ENCODE measurements around the gene MRPL21.
A peak's percentile ranks its signal among the peaks of the same experiment; 100 is the strongest.

MRPL21 gene

GRCh38 chr11:68903288-68904247 is at the start of gene MRPL21, which contains the start of gene IGHMBP2:
TSS of gene MRPL21 (minus strand) at chr11:68903832. CDS start at chr11:68903810, 22 bp downstream.
TSS of gene IGHMBP2 (plus strand) at chr11:68903891. CDS start at chr11:68903953, 62 bp downstream.
- DNase-seq (ENCODE audit: low read depth in 3 of 3, low spot score in 1 of 3), result peak; percentile 44 to 83 (median 72)

GRCh38 chr11:68950762-68951161 is 47.1 kb upstream of the MRPL21 start:
- no peak for DNase-seq (ENCODE audit: low read depth in 3 of 3, low spot score in 1 of 3)

- DNase-seq (ENCODE audit: low read depth in 3 of 3, low spot score in 1 of 3), result no peak
These were observed 46.6 kb upstream of the MRPL21 start for GRCh38 chr11:68950270-68950669.

GRCh38 chr11:68948935-68949334 is 45.3 kb upstream of the MRPL21 start:
- DNase-seq (ENCODE audit: low read depth in 3 of 3, low spot score in 1 of 3), result no peak

- DNase-seq (ENCODE audit: low read depth in 3 of 3, low spot score in 1 of 3), result no peak
These were observed 44.9 kb upstream of the MRPL21 start for GRCh38 chr11:68948496-68948895.

GRCh38 chr11:68947151-68947550 is 43.5 kb upstream of the MRPL21 start:
- no peak for DNase-seq (ENCODE audit: low read depth in 3 of 3, low spot score in 1 of 3)

- DNase-seq (ENCODE audit: low read depth in 3 of 3, low spot score in 1 of 3), result no peak
These were observed 42.9 kb upstream of the MRPL21 start for GRCh38 chr11:68946416-68947090.

- no peak for DNase-seq (ENCODE audit: low read depth in 3 of 3, low spot score in 1 of 3)
These were observed 39.2 kb upstream of the MRPL21 start for GRCh38 chr11:68942751-68943271.

- DNase-seq (ENCODE audit: low read depth in 3 of 3, low spot score in 1 of 3), result no peak
These were observed 38.5 kb upstream of the MRPL21 start for GRCh38 chr11:68942095-68942620.

GRCh38 chr11:68941324-68942094 is 37.9 kb upstream of the MRPL21 start:
- no peak for DNase-seq (ENCODE audit: low read depth in 3 of 3, low spot score in 1 of 3)

- no peak for DNase-seq (ENCODE audit: low read depth in 3 of 3, low spot score in 1 of 3)
These were observed 37.2 kb upstream of the MRPL21 start for GRCh38 chr11:68940651-68941323.

- no peak for DNase-seq (ENCODE audit: low read depth in 3 of 3, low spot score in 1 of 3)
These were observed 36.2 kb upstream of the MRPL21 start for GRCh38 chr11:68939583-68940555.

GRCh38 chr11:68938816-68939582 is 35.4 kb upstream of the MRPL21 start:
- DNase-seq (ENCODE audit: low read depth in 3 of 3, low spot score in 1 of 3), result no peak

GRCh38 chr11:68938088-68938487 is 34.5 kb upstream of the MRPL21 start:
- DNase-seq (ENCODE audit: low read depth in 3 of 3, low spot score in 1 of 3), result no peak

- DNase-seq (ENCODE audit: low read depth in 3 of 3, low spot score in 1 of 3), result no peak
These were observed 33.3 kb upstream of the MRPL21 start for GRCh38 chr11:68936676-68937620.

- DNase-seq (ENCODE audit: low read depth in 3 of 3, low spot score in 1 of 3), result no peak
These were observed 32.7 kb upstream of the MRPL21 start for GRCh38 chr11:68936358-68936636.
